GM20431 (cell line): ENCODE measurements around the gene RGSL1.

Experiments
- in situ Hi-C: fragments of 300-500 bp; cut with MseI, MboI; formaldehyde crosslinking; loops from one replicate; pipeline ENCODE4 v1.15.0; 2020; ENCODE audit warnings: low sequenced_read_pairs; ENCODE audit not compliant: unreplicated experiment

RGSL1 gene

DNA sequence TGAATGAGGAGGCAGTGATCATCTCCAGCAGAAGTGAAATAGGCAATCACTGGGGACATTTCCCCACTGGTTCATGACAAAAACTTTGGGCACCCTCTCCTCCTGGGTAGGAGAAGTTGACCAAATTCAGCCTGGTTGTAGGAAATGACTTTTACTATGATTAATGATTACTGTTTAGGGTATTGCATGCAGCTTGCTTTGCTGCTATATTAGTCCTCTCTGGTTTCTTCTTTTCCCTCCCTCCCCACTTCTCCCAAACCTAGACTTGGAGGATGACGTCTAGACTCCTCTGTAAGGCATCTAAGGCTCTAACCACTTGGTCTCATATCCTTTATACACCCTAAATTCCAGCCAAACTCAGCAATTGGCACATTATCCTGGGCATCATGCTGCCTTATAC, 157.6 kb downstream of the RGSL1 start:
- in situ Hi-C loops: no loop called here

DNA sequence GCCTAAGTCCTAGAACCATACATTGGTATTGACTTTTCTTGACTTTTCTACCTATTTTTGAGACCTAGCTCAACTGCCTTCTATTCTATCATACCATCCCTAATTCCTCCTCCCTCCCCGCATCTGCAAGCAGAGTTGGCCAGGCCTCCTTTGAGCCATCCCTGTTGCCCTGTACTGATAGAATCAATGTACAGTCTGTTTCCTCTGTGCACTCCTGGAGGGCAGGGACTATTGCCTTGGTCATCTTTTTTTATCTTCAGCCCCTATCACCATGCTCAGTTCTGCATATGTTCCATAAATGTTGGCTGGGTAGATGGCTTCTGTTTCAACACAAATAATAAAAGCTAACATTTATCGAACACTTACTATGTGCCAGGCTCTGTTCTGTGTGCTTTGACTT, 158.3 kb downstream of the RGSL1 start:
- in situ Hi-C loops: no loop called here

DNA sequence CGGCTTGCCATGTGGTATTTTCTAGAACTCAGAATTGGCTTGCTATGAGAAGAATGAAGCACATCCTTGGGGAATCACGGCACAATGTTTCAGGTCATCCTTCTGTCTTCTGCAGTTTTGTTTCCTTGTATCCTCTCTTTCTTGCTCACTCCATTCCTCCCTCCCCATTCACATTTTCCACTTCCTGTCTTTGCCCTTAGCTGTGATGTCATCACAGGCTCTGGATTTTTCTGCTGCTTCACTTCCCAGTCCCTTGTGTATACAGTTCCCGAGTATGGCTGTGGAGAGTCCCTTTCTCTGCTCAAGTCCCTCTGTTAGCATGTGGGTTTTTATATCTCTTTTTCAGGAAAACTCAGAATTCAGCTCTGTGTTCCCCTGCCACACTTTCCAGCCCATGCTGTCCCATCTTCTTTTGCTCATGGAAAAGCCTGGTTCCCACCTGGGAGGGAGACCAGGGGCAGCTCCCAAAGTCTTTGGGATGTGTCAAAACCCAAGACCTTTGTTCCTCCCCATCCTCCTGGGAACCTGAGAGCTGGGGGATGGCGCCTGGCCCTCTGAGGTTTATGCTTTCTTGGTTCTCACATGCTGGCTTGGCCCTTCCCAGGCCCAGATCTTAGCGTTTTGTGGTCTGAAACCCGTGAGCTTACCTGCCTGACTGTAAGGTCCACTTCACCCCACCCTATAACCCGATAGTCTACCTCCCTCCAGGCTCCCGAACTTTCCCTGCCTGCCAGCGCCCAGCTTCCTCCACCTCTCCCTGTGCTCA, 159.1 kb downstream of the RGSL1 start:
- in situ Hi-C loops: no loop called here
